Stimulated activated CD4-positive, alpha-beta T cell treated with anti-CD3 and anti-CD28 coated beads, TNF-alpha, amount 100 ng/mL, for 24 hours (primary cell): ENCODE results near the gene HCRT.
A peak's percentile ranks its signal among the peaks of the same experiment; 100 is the strongest.
"Not testable (repeated sequence)": the region's sequence is repeated elsewhere in the genome, so short reads cannot be mapped to it uniquely, and the experiment has no call there.

Source experiments
- DNase-seq, 3 experiments: peaks; one replicate each; pipeline ENCODE4 v3.0.0-alpha.2; 2020; ENCODE audit warnings: low read depth in 3 of 3

Gene HCRT

DNA sequence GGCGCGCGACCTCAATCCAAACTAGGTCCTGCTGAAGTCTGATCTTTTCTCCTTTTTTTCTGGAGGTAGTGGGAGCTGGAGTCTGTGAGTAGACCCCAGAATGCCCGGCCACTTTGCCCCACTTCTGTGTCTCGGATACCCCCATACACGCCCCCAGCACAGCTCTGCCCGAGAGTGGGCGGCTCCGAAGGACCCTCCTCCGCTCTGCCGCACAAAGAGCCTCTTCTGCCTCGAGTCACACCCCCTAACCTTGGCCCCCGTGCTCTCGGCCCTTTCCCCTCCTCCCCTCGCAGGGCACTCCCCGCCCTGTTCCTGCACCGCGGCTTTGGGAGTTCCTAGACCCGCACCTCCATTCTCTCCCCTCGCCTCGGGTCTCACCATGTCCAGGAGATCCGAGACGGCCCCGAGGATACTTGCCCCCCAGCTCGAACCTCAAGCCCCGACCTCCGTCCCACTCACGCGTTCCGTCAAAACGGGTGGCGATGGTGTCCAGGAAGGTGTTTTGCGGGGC, 4.8 kb downstream of the HCRT start:
- no peak for DNase-seq

DNA sequence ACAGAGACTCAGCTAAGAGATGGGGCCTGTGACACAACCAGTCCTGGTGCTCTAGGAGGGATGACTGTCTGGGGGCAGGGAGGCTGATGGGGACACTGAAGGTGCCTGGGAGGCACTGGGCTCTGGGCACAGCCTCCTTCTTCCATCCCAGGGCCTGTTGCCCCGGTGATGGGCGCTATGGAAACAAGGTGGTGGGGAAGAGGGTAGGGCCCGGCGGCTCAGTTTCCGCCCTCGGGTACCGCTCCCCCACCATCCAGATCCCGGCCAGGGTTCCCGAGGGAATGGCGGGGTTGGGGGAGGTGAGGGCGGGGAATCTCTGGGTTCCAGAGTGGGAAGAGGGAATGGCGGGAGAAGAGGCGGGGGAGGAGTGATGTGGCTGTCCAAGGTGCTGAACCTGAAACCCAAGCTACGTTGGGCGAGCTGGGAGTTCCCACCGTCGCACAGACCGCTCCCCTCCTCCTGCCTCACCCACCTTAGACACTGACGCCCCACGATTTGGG, 5.3 kb downstream of the HCRT start:
- DNase-seq: no peak

DNA sequence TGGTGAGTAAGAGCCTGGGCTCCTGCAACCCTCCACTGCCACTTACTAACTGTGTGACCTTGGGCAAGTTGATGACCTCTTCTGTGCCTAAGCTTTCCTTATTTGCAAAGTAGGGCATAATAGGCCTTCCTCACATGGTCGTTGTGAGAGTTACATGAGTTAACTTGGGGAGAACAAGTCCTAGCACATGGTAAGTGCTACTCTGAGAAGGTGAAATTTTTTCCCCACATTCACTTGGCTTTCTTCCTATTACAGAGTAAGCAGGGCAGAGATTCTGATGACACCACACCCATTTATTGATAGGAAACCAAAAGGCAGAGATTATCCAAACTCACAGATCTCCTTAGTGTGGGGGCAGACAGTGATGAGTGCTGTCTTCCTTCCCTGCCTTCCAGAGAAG, 5.9 kb downstream of the HCRT start:
- no peak for DNase-seq

DNA sequence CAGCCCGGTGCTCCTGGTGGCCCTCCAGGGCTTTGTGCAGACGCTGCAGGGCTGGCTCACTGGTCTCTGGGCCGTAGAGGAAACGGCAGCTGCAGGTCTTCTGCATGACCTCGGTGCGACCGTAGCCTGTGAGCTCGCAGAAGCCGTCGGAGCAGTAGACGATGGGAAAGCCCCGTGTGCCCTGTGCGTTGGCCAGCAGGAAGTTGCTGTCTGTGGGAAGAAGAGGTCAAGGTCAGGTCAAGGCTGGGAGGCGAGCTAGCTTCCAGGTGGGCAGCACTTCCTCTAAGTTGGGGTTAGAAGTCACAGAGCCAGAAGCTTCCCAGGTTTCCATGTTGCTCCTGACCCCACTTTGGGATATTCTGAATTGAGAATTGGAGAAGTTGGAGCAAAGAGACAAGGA, 6.4 kb downstream of the HCRT start:
- DNase-seq: no peak

DNA sequence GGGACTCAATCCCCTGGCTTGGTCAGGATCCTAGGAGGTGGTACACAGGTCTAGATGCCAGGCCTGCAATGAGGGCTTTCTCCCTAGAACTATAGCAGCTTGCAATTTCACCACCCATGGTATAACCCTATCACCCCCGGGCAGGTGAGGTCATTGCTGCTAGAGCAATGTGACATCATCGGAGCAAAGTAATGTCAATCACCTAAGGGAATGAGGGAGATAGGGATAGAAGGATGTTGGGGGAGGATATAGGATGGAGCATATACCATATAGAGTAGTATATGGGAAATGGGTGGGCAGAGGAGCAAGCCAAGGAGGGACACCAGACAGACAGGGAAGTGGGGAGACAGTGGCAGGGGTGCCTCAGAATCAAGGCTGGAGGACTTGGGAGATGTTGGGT, 7.6 kb downstream of the HCRT start:
- no peak for DNase-seq

DNA sequence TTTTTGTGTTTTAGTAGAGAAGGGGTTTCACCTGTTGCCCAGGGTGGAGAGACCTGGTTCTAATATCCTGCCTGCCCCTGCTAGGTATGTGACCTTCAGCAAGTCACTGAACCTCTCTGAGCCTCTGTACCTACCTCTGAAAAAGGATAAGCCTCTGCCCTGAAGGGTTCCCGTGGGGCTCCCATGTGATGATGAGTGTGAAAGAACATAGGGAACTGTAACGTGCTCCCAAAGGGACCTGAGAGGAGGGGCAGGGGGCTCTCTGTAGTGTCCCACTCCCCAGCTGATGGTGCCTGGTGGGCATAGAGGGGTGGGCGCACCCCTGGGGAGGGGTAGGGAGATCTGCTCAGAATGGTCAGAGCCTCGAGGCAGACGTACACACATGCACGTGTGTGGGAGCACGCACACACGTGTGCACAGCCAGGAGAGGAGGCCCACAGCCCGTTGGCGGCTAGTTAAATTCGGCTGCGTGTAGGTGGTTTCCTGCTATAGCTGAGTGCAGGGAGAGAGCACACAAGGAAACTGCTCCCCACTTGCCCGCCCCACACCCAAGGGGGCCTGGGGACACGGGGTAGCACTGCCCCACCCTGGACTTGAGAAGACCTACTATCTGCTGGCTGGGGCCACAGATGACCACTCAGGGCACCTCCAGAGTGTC, 11.0 kb downstream of the HCRT start:
- no peak for DNase-seq

DNA sequence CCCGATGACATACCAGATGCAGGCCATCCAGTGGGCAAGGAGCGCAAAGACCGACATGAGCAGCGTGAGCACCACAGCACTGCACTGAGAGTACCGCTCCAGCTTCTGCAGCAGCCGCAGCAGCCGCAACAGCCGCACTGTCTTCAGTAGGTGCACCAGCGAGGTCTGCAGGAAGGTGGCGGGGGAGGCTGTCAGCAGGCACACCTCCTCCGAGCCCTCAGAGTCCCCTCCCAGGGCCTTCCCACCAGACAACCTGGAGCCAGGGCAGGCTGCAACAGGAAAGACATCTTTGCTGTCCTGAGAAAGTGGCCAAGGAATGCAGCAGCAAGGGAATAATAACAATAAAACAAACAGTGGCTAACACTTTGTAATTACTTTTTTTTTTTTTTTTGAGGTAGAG, 13.4 kb downstream of the HCRT start:
- DNase-seq: no peak

DNA sequence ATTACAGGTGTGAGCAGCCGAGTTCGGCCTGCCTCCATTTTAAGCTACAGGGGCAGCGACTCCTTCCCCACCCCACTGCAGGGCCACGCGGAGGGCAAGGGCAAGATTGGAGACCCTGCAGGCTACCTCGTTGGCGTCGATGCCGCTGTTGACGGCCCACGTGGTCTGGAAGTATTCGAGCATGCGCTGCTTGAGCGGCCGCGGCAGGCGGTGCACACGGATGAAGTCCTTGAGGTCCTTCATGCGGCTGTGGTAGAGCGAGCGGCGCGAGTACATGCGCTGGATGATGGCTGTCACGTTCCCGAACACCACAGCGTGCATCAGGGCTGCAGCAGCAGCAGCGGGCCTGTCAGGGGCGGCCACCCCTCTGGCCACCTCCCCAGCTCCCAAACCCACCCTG, 15.9 kb downstream of the HCRT start:
- no peak for DNase-seq

DNA sequence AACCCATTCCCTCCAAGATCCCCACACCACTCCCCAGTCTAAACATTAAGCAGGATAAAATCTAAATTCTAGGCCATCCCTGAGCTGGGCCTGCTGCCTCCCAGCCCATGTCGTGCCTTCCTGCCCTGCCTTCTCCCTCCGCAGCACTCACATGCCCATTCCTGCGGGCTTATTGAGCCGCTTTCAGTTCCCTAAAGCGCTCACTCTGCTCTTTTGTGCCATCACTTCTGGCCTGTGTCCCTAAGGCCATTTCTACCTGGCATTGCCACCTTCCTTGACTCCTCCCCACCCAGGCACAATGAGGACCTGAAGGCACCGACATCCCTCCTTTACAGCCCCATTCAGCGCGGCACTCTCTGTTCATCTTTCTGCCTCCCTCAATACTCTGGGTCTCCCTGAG, 17.4 kb downstream of the HCRT start:
- DNase-seq: no peak

DNA sequence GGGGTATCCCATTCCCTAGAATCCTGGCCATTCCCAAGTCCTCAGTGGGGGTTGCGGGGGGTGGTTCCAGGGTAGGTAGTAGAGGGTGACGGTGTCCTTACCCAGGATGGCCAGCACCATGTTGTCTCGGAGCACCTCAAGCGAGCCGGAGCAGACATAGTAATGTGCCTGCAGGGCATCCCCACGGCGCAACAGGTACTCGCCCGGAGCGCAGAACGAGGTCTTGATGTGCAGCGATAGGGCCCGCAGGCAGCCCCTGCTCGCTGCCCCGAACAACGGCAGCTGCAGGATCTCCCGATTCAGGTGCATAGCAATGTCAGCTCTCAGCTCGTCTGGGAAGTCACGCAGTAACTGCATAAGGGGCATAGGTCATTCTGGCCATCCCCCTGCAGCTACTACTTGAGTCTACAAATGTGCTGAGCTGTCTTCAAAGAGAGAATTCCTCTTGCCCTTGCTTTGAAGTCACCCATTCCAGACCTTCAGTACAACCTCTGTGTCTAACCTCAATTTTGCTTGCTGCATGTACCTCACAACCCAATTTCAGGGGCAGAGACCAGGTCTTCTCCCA, 19.0 kb downstream of the HCRT start:
- DNase-seq: no peak

DNA sequence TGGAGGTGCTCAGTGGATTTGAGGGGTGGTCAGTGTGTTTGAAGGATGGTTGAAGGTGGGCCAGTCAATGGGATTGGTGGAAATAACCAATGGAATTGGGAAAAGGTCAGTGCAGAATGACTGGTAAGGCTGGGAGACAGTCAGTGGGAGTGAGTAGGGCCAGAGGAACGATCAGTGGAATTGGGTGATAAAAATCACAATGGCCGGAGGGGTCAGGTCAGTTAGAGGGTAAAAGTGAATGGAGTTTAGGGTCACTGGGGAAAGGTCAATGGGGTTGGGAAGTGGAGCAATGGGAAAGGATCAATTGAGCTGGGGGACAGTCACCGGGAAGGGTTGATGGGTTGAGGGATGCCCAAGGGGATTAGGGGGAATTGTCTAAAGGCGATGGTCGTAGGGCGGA, 19.5 kb downstream of the HCRT start:
- no peak for DNase-seq

DNA sequence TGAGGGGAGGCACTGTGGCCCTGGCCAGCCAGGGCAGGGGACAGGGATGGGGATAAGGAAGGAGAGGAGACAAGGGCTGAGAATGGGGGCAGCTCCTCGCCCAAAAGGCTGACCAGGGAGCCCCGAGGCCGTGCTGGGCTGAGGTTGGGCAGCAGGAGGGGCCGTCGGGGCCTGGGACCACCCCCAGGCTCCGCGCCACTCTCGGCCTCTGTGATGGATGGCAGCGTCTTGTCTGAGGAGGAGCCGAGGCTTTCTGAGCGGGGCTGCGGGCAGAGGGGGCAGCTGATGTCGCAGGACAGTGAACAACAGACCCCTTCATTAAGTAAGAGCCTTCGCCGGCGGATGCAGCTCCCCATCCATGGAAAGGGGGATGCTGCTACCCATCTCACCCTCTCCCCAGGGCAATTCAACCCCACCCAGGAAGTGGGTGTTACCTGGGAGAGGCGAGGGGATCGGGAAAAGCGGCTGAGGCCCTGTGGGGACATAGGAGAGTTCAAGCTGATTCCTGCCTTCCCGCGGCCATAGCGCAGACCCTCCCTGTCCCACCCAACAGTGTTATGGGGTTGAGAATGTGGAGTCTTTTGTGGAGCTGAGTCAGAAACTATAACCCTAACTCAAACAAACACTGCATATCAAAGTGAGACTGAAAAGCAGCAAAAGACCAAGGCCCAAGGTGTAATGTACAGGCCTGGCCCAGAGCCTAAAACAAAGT, 21.4 kb downstream of the HCRT start:
- no peak for DNase-seq

DNA sequence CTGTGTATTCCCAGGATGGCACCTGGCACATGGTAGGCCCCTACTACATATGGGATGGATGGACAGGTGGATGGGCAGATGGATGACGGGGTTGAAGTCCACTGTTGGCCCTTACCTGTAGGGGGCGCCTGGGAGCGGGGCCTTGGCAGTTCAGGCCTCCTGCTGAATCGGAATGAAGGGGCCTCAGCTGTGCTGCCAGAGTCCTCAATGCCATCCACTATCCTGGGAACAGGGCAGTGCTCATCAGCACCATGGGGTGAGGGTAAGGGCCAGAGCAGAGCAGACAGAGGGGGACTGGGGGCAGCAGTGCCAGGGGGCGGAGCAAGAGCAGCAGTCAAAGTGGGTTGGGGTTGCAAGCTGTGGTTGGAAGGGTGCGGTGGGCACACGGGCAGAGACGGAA, 22.1 kb downstream of the HCRT start:
- peak in 1 of 3 experiments; percentile 58 for DNase-seq

DNA sequence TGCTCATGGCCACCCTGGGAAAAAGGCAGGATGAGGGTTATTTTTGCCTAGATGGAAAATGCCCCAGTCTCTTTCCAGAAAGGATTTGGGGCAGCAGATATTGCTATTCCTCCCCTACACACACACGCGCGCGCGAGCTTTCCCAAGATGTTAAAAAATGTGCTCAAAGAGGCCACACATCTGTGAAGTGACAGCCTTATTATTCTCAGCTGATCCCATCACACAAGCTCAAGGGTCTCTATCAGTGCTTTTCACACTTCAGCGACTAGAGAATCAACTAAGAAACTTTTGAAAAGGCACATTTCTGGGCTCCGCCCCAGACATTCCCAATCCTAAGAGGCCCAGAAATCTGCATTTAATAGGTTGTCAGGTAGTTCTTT, 24.7 kb downstream of the HCRT start:
- no peak for DNase-seq

DNA sequence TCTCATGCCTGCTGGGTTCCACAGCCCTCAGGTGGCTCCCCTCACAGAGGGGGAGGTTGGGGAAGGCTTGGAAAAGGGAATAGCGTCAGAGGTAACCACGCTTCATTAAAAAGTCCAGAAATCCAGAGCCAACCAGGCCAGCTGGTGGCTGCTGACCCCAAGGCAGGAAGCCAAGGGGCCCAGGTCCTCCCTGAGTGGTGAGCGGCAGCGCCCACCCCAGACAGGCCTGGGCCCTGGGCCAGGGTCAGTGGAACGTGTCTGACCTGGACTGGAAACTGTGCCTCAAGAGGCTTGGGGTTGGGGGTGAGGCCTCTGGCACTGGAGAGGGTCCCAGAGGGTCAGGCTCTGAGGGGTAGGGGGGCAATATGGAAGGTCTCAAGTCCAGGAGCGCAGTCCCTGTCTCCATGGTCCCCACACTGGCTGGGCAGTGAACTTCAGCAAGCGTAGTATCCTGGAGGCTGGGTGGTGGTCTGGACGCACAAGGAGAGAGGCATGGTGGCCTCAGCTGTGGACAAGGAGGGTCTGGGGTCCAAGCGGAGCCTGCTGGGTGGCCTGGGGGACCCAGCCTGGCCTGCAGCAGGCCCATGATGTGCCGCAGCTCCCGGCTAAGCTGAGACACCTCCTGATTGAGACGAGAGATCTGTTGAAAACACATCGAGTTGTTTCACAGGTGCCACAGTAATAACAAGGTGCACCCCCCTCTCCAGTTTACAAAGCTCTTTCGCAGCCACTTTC, 25.3 kb downstream of the HCRT start:
- no peak for DNase-seq

DNA sequence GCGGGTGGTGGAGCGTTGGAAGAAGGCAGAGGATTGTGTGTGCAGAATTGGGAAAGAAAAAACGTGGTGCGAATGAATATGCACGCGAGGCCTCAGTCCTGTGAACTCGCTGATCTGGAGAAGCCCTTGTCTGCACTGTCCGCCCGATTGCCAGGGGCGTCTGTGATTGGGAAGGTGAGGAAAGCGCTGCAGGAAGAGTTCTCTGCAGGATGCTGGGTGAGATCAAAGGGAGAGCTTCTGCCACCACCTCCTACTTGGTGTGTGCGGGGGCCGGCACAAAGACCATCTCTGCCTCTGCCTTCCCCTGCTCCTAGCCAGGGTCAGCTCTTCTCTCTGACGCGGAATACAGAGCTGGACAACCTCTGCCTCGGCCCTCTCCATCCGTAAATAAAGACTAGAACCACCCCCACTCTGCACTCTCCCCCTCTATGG, 29.6 kb downstream of the HCRT start:
- DNase-seq: no peak

DNA sequence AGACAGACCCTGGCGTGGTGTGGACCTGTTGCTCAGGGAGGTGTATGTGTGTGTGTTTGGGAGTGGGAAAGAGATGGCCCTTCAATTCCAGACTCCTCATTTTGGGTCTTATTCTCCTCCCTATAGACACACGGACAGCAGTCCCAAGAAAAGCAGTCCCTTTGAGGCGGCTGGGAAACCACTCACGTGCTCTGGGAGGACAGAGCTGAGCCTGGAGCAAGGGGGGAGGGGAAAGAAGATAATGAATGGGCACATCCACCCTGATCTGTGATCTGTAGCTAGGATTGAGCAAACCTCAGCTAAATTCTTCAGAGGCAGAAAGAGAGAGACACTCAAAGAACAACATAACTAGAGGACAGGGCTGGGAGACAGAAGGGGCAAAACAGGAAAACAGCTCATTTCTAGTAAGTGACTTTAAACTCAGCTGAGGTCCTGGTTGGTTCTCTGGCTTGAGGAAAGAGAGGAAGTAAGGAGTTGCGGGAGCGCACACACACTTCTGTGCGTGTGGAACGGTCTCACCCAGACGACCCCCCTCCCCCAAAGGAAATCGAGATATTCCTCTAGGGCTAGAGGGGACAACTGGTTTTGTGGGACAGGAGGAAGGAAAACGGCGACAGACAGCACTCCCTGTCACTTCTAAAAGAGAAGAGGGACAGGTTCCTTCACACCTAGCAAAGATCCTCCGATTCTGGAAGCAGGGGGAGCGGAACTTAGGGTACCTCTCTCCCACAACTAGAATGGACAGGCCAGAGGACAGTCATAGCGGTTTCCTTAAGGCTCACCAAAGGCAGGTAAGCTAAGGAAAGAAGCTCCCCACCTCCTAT, 31.1 kb downstream of the HCRT start:
- DNase-seq: no peak

DNA sequence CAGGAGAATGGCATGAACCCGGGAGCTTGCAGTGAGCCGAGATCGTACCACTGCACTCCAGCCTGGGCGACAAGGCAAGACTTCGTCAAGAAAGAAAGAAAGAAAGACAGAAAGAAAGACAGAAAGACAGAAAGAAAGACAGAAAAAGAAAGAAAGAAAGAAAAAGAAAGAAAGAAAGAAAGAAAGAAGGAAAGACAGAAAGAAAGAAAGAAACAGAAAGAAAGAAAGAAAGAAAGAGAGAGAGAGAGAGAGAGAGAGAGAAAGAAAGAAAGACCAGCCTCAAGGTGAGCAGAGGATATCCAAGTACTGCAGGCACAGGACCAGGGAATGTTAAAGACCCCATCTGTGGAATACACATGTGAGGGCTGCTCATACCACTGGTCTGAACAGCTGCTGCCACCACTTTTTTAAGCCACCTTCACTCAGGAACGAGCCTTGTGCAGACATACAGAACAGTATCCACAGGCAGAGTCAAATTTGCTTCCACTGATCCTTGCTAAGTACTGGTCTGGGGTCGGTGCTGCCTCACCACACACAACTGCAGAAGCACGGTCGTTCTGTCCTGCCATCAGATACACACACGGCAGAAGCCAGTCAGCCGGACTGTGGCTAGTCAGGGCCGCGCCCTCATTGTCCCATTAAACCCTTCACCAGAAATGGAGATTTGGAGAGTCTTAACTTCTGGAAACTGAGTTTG, 38.2 kb downstream of the HCRT start:
- no peak for DNase-seq

DNA sequence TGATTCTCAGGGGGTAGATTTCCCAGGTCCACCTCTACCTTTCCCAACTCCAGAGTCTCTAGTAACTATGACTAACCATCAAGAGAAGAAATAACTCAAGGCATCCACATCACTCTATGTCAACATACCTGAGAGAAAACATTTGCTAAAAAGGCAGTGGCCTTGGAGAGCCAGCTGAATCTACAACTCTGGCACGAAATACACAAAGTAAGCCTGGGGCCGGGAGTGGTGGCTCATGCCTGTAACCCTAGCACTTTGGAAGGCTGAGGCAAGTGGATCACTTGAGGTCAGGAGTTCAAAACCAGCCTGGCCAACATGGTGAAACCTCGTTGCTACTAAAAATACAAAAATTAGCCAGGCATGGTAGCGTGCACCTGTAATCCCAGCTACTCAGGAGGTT, 42.1 kb downstream of the HCRT start:
- DNase-seq: not testable (repeated sequence)

DNA sequence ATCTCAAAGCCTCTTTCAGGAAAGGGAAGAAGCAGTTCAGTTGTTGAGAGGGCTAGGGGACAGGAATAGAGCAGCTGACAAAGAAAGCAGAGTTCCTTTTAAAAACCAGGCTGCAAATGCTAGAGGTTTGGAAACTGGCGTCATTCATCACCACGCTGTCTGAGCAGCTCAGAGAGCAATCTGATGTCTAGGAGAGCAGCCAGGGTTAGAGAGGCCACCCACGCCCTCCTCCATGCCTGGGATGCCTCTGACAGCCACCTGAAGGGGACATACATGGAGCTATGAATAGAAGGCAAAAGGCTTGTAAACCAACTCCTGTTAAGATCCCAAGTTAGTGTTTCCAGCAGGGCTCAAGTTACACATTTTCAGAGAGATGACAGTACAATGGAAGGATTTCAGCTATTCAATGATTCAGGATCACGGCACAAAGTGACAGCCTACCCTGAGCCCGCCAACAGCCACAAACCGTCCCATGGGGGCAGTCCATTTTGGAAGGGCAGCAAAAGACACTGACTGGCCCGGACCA, 42.8 kb downstream of the HCRT start:
- DNase-seq: no peak

DNA sequence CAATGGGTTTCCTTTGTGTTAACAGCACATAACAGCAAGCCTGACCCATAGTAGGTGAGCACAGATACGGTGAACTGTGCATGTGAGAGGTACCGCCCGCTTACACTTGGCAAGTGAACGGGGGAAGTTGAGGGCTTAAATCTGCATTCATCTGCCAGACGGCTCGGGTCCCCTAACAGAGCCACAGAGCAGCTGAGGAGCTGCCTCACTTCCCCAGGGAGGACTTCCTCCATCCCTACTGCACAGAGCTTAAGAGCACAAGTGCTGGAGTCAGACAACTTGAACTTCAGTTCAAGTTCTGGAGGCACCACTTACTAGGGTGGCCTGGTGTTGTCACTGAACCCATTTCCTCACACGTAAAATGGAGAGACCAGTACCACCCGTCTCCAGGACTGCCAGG, 43.9 kb downstream of the HCRT start:
- no peak for DNase-seq
